ENCODE data around the gene FBP1. TPM values are rescaled to one million over a fixed set of nuclear protein-coding genes. Genes with fewer than 3 reads are reported as not detected.

Gene FBP1
- total RNA-seq, 4 donors from 2014 or later: 20.3 to 31.8 (median 23.1) TPM

GRCh38 chr9:94612071-94612470, 27.2 kb downstream of the FBP1 start:
- H3K9me3 ChIP-seq: no peaks in the 10 kb centered on the region
- no peaks in the 10 kb centered on the region for H3K4me1 ChIP-seq
- no peak overlapping the region for H3K27ac ChIP-seq
- no peaks in the 10 kb centered on the region for H3K36me3 ChIP-seq
- no peak overlapping the region for H3K4me3 ChIP-seq (replicated peaks in 1 of 3)
- no peaks in the 10 kb centered on the region for H3K27me3 ChIP-seq
- DNase-seq: no peak
- intact Hi-C loops (cut with DNase I): no loop called here
- TF ChIP-seq POLR2A (IDR thresholded peaks at IDR 0.05): no peak
- no peak for TF ChIP-seq CTCF (IDR thresholded peaks at IDR 0.05)
- 89 to 90% methylated on average over 7 of the region's 7 CpGs for WGBS, 2 donors

- no peaks in the 10 kb centered on the region for H3K9me3 ChIP-seq
- 96% methylated on average over 3 of the region's 3 CpGs for WGBS, 2 donors
- no peaks in the 10 kb centered on the region for H3K27me3 ChIP-seq
- H3K27ac ChIP-seq: no peak overlapping the region
- intact Hi-C loops (cut with DNase I): no loop called here
- TF ChIP-seq CTCF (IDR thresholded peaks at IDR 0.05): no peak
- TF ChIP-seq POLR2A (IDR thresholded peaks at IDR 0.05): no peak
- no peak overlapping the region for H3K4me3 ChIP-seq (replicated peaks in 1 of 3)
- H3K36me3 ChIP-seq: no peaks in the 10 kb centered on the region
- no peak for DNase-seq
- H3K4me1 ChIP-seq: no peaks in the 10 kb centered on the region
These were observed 27.7 kb downstream of the FBP1 start for GRCh38 chr9:94611638-94612068.

GRCh38 chr9:94610181-94610606, 29.1 kb downstream of the FBP1 start:
- Histone ChIP-seq H3K9me3 (no peaks in the 10 kb centered on the region), H3K4me1 (no peaks in the 10 kb centered on the region), H3K4me3 (replicated peaks in 1 of 3) (no peak overlapping the region), H3K27me3 (no peaks in the 10 kb centered on the region), H3K36me3 (no peaks in the 10 kb centered on the region), H3K27ac (no peak overlapping the region)
- 72 to 83% methylated on average over 6 of the region's 6 CpGs for WGBS, 2 donors
- TF ChIP-seq CTCF (IDR thresholded peaks at IDR 0.05) (no peak), POLR2A (IDR thresholded peaks at IDR 0.05) (no peak)
- no peak for DNase-seq
- intact Hi-C loops (cut with DNase I): no loop called here

- no peaks in the 10 kb centered on the region for H3K4me1 ChIP-seq
- intact Hi-C loops (cut with DNase I): no loop called here
- H3K9me3 ChIP-seq: no peaks in the 10 kb centered on the region
- no peaks in the 10 kb centered on the region for H3K36me3 ChIP-seq
- 93 to 96% methylated on average over 8 of the region's 8 CpGs for WGBS, 2 donors
- no peak for DNase-seq
- no peaks in the 10 kb centered on the region for H3K27me3 ChIP-seq
- H3K27ac ChIP-seq: no peak overlapping the region
- TF ChIP-seq POLR2A (IDR thresholded peaks at IDR 0.05) (no peak), CTCF (IDR thresholded peaks at IDR 0.05) (no peak)
- H3K4me3 ChIP-seq (replicated peaks in 1 of 3): no peak overlapping the region
These were observed 32.0 kb downstream of the FBP1 start for GRCh38 chr9:94607423-94607691.

GRCh38 chr9:94606646-94607422, 32.5 kb downstream of the FBP1 start:
- Histone ChIP-seq H3K27ac (no peak overlapping the region), H3K9me3 (no peaks in the 10 kb centered on the region), H3K4me1 (no peaks in the 10 kb centered on the region), H3K27me3 (no peaks in the 10 kb centered on the region), H3K36me3 (no peaks in the 10 kb centered on the region), H3K4me3 (replicated peaks in 1 of 3) (no peak overlapping the region)
- no peak for DNase-seq
- intact Hi-C loops (cut with DNase I): no loop called here
- WGBS, 2 donors: 87 to 88% methylated on average over 24 of the region's 24 CpGs
- TF ChIP-seq POLR2A (IDR thresholded peaks at IDR 0.05) (no peak), CTCF (IDR thresholded peaks at IDR 0.05) (no peak)

All from thyroid gland (tissue), 4 donors.